NB4 (cell line): Measurements from ENCODE around the gene ANKFN1.

ENCODE experiments used
- DNase-seq: peaks from one replicate; pipeline ENCODE4 v3.0.0; 2010; ENCODE audit warnings: low read depth
- H3K4me3 ChIP-seq: one replicate; pipeline ENCODE4 v1.5.1; 2011; ENCODE audit warnings: mild to moderate bottlenecking, low read depth, low read length, moderate library complexity
- MAX ChIP-seq: IDR thresholded peaks from 2 replicates; pipeline ENCODE4 v1.6.1; 2011; ENCODE audit warnings: low read depth, low read length
- MYC ChIP-seq: IDR thresholded peaks from 2 replicates; pipeline ENCODE4 v1.6.1; 2011; ENCODE audit warnings: low read depth, low read length
- POLR2A ChIP-seq: IDR thresholded peaks from 2 replicates; pipeline ENCODE4 v1.6.1; 2011; ENCODE audit warnings: mild to moderate bottlenecking; ENCODE audit not compliant: insufficient read length; ENCODE audit errors: extremely low read depth
- TF ChIP-seq, protein P1 (sequence below): IDR thresholded peaks from one replicate; pipeline ENCODE4 v1.5.1; 2012; ENCODE audit warnings: low read depth, low read length

Gene ANKFN1

GRCh38 chr17:56536766-56537165 is 383.5 kb downstream of the ANKFN1 start:
- DNase-seq: peak; percentile 54
- TF ChIP-seq MAX (no peak), MYC (no peak), POLR2A (no peak)
- TF ChIP-seq, protein P1, sequence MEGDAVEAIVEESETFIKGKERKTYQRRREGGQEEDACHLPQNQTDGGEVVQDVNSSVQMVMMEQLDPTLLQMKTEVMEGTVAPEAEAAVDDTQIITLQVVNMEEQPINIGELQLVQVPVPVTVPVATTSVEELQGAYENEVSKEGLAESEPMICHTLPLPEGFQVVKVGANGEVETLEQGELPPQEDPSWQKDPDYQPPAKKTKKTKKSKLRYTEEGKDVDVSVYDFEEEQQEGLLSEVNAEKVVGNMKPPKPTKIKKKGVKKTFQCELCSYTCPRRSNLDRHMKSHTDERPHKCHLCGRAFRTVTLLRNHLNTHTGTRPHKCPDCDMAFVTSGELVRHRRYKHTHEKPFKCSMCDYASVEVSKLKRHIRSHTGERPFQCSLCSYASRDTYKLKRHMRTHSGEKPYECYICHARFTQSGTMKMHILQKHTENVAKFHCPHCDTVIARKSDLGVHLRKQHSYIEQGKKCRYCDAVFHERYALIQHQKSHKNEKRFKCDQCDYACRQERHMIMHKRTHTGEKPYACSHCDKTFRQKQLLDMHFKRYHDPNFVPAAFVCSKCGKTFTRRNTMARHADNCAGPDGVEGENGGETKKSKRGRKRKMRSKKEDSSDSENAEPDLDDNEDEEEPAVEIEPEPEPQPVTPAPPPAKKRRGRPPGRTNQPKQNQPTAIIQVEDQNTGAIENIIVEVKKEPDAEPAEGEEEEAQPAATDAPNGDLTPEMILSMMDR: no peak
- H3K4me3 ChIP-seq: no peak overlapping the region

- H3K4me3 ChIP-seq: no peak overlapping the region
- DNase-seq: no peak
- TF ChIP-seq MYC: no peak
Observed at GRCh38 chr17:56540836-56541235, 387.6 kb downstream of the ANKFN1 start.

DNA sequence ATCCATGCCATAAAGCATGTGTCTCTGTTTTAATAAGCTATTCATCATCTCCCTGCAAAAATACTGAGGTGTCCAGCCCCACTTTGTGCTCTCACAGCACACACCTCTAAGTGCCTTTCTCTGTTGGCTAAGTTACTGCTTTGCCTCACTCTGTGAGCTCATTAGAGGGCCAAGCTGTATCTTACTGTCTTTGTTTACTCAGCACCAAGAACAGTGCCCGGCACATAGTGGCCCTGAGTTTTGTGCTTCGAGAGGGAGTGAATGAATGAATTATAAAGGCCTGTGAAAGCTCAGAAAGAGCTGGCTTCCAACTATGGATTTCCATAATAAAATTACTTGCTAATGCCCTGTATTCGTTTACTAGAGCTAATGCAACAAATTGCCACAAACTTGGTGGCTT is 390.0 kb downstream of the ANKFN1 start:
- TF ChIP-seq MYC: no peak
- TF ChIP-seq POLR2A: no peak
- TF ChIP-seq, protein P1: no peak
- TF ChIP-seq MAX: no peak
- H3K4me3 ChIP-seq: no peak overlapping the region
- DNase-seq: no peak

GRCh38 chr17:56545106-56545505 is 391.8 kb downstream of the ANKFN1 start:
- H3K4me3 ChIP-seq: no peak overlapping the region
- TF ChIP-seq POLR2A (no peak), MAX (no peak), MYC (no peak)
- TF ChIP-seq, protein P1: no peak
- DNase-seq: no peak

- TF ChIP-seq POLR2A: no peak
- TF ChIP-seq, protein P1: no peak
- TF ChIP-seq MAX: no peak
- TF ChIP-seq MYC: no peak
- H3K4me3 ChIP-seq: no peak overlapping the region
- no peak for DNase-seq
Observed at GRCh38 chr17:56545930-56546329, 392.7 kb downstream of the ANKFN1 start.

DNA sequence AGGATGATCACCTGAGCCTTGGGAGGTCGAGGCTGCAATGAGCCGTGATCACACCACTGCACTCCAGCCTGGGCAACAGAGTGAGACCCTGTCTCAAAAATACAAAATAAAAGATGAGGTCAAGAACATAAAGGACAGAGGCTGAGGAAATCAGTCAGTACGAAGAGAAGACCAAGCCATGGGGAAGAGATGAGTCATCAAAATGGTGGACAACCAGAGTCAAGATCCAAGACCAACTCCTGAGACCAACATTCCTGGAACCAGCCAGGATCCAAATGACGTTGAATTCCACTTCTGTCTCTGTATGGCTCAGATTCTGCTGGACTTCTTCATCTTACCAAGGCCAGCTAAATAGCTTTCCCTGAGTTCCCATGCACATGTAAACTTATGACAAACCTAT is 395.4 kb downstream of the ANKFN1 start:
- no peak for DNase-seq
- no peak for TF ChIP-seq MYC
- no peak for TF ChIP-seq MAX
- no peak for TF ChIP-seq POLR2A
- TF ChIP-seq, protein P1: no peak
- no peak overlapping the region for H3K4me3 ChIP-seq
